NCI-H146 treated with DMSO at 0.1 percent for 48 hours (cell line): ENCODE results near the gene AIF1L.
"Not testable (repeated sequence)": the region's sequence is repeated elsewhere in the genome, so short reads cannot be mapped to it uniquely, and the experiment has no call there.

ENCODE experiments used
- DNase-seq: peaks from one replicate; lab custom pipeline; 2025; ENCODE audit not compliant: unreplicated experiment; lab: John Stamatoyannopoulos, UW

Gene AIF1L

GRCh38 chr9:131097948-131098278 is 1.6 kb downstream of the AIF1L start:
- no peak for DNase-seq

- no peak for DNase-seq
Measured at GRCh38 chr9:131098391-131099101, 2.2 kb downstream of the AIF1L start.

- DNase-seq: no peak
Measured at GRCh38 chr9:131099102-131099606, 2.8 kb downstream of the AIF1L start.

GRCh38 chr9:131099845-131100244 is 3.5 kb downstream of the AIF1L start:
- DNase-seq: not testable (repeated sequence)

- no peak for DNase-seq
Measured at GRCh38 chr9:131100445-131100844, 4.1 kb downstream of the AIF1L start.

GRCh38 chr9:131101207-131101964 is 5.1 kb downstream of the AIF1L start:
- DNase-seq: no peak

GRCh38 chr9:131103024-131103423 is 6.7 kb downstream of the AIF1L start:
- no peak for DNase-seq

GRCh38 chr9:131103535-131103934 is 7.2 kb downstream of the AIF1L start:
- no peak for DNase-seq

GRCh38 chr9:131104016-131104740 is 7.8 kb downstream of the AIF1L start:
- DNase-seq: no peak

- no peak for DNase-seq
Measured at GRCh38 chr9:131105952-131106351, 9.6 kb downstream of the AIF1L start.

GRCh38 chr9:131107760-131108159 is 11.4 kb downstream of the AIF1L start:
- no peak for DNase-seq

GRCh38 chr9:131111186-131111853 is 15.0 kb downstream of the AIF1L start:
- no peak for DNase-seq

- no peak for DNase-seq
Measured at GRCh38 chr9:131111854-131112311, 15.6 kb downstream of the AIF1L start.

- DNase-seq: no peak
Measured at GRCh38 chr9:131112374-131113154, 16.2 kb downstream of the AIF1L start.

GRCh38 chr9:131113655-131114054 is 17.3 kb downstream of the AIF1L start:
- no peak for DNase-seq

- no peak for DNase-seq
Measured at GRCh38 chr9:131114084-131114535, 17.8 kb downstream of the AIF1L start.

- DNase-seq: not testable (repeated sequence)
Measured at GRCh38 chr9:131115360-131115742, 19.0 kb downstream of the AIF1L start.

- no peak for DNase-seq
Measured at GRCh38 chr9:131116281-131117120, 20.2 kb downstream of the AIF1L start.

- no peak for DNase-seq
Measured at GRCh38 chr9:131117121-131117761, 20.9 kb downstream of the AIF1L start.
